OCI-LY3 (cell line): ENCODE results near the gene SLC22A3.

Source experiments
- EZH2phosphoT487 ChIP-seq: fragments of 200-600 bp; shearing (Covaris generic); IDR thresholded peaks from 2 replicates; pipeline ENCODE4 v1.6.1; 2018; ENCODE audit warnings: antibody characterized with exemption, mixed run types, low read depth
- TF ChIP-seq, protein P1 (sequence below): fragments of 200-600, 300-600 bp; sonication (generic); IDR thresholded peaks from 2 replicates; pipeline ENCODE4 v1.5.1; 2014; ENCODE audit warnings: antibody characterized with exemption, low read length, low read depth

DNA sequence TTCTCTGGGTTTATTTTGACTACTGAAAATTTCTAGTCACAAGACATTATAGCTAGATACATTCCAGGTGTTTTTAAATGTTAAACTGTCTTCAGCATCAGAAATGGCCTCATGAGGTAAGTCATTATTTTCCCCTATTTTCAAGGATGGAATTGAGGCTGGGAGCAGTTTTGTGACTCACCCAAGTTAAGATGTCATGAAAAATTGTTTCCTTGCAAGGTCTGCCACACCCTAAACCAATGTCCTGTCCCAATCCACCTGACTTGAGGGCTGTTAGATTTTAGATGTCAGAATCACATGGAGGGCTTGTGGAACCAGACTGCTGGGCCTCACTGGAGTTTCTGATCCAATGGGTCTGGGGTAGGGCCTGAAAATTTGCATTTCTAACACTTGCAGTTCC lies 16.9 kb downstream of the SLC22A3 start:
- TF ChIP-seq, protein P1, sequence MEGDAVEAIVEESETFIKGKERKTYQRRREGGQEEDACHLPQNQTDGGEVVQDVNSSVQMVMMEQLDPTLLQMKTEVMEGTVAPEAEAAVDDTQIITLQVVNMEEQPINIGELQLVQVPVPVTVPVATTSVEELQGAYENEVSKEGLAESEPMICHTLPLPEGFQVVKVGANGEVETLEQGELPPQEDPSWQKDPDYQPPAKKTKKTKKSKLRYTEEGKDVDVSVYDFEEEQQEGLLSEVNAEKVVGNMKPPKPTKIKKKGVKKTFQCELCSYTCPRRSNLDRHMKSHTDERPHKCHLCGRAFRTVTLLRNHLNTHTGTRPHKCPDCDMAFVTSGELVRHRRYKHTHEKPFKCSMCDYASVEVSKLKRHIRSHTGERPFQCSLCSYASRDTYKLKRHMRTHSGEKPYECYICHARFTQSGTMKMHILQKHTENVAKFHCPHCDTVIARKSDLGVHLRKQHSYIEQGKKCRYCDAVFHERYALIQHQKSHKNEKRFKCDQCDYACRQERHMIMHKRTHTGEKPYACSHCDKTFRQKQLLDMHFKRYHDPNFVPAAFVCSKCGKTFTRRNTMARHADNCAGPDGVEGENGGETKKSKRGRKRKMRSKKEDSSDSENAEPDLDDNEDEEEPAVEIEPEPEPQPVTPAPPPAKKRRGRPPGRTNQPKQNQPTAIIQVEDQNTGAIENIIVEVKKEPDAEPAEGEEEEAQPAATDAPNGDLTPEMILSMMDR, result no peak
- no peak for TF ChIP-seq EZH2phosphoT487
